PFSK-1 (cell line): ENCODE measurements around the gene ERICH6B.

Experiments used
- FOXP2 ChIP-seq: optimal IDR thresholded peaks from 2 replicates; pipeline ENCODE3; 2011; ENCODE audit warnings: borderline replicate concordance, control low read depth, inconsistent platforms; ENCODE audit not compliant: insufficient read depth; ENCODE audit errors: extremely low read length, extremely low read depth
- POLR2AphosphoS5 ChIP-seq: IDR thresholded peaks from 2 replicates; pipeline ENCODE4 v1.6.1; 2012; ENCODE audit warnings: low read depth, mild to moderate bottlenecking, control low read depth, low read length, moderate library complexity
- SIN3A ChIP-seq: IDR thresholded peaks from 2 replicates; pipeline ENCODE4 v1.6.1; 2012; ENCODE audit warnings: mild to moderate bottlenecking, low read length, moderate library complexity, borderline replicate concordance; ENCODE audit not compliant: insufficient read depth
- TAF1 ChIP-seq: IDR thresholded peaks from 2 replicates; pipeline ENCODE4 v1.6.1; 2012; ENCODE audit warnings: low read length, control low read depth, borderline replicate concordance; ENCODE audit not compliant: insufficient read depth
- TF ChIP-seq, protein P1 (sequence below), 2 experiments: IDR thresholded peaks; 2 replicates each; pipeline versions ENCODE4 v1.6.1 to v1.8.0; 2011 to 2012; ENCODE audit warnings: low read depth in 2 of 2, low read length in 2 of 2, control low read depth in 1 of 2, inconsistent platforms in 1 of 2, mild to moderate bottlenecking in 1 of 2, moderate library complexity in 1 of 2; ENCODE audit not compliant: insufficient read depth in 1 of 2

ERICH6B gene

DNA sequence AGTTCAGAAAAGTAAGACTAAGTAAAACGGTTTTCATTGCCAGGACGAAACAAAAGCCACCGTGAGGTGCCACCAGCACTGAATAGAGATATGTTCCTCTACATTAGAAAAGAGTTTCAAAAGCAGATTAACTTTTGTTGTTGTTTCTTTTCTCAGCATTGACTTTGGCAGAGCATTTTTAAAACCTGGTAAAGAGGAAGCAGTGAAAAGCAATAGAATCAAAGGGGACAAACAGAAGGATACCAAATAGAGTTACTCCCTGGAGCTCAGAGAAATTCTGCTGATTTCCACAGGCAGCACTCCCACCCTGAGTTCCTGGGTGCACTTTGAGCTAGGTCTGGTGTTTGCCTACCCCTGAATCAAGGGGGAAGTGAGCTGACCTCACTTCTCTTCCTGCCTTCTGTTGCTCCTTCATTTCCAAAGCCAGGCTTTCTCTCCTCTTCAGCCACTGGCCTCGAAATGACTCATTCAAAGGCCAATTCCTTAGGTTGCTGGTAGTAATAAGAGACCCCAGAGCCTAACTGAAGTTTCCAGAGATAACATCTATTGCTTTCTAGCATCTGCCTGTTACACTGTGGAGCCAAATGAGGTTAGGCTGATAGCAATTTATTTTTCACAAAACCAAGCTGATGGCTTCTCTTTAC is 11.3 kb upstream of the ERICH6B start:
- TF ChIP-seq TAF1 (no peak), POLR2AphosphoS5 (no peak), FOXP2 (no peak), SIN3A (no peak)
- TF ChIP-seq, protein P1, sequence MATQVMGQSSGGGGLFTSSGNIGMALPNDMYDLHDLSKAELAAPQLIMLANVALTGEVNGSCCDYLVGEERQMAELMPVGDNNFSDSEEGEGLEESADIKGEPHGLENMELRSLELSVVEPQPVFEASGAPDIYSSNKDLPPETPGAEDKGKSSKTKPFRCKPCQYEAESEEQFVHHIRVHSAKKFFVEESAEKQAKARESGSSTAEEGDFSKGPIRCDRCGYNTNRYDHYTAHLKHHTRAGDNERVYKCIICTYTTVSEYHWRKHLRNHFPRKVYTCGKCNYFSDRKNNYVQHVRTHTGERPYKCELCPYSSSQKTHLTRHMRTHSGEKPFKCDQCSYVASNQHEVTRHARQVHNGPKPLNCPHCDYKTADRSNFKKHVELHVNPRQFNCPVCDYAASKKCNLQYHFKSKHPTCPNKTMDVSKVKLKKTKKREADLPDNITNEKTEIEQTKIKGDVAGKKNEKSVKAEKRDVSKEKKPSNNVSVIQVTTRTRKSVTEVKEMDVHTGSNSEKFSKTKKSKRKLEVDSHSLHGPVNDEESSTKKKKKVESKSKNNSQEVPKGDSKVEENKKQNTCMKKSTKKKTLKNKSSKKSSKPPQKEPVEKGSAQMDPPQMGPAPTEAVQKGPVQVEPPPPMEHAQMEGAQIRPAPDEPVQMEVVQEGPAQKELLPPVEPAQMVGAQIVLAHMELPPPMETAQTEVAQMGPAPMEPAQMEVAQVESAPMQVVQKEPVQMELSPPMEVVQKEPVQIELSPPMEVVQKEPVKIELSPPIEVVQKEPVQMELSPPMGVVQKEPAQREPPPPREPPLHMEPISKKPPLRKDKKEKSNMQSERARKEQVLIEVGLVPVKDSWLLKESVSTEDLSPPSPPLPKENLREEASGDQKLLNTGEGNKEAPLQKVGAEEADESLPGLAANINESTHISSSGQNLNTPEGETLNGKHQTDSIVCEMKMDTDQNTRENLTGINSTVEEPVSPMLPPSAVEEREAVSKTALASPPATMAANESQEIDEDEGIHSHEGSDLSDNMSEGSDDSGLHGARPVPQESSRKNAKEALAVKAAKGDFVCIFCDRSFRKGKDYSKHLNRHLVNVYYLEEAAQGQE (IDR thresholded peaks at IDR 0.05; ENCODE audit: insufficient read depth in 1 of 2, low read depth in 2 of 2, low read length in 2 of 2) = no peak

DNA sequence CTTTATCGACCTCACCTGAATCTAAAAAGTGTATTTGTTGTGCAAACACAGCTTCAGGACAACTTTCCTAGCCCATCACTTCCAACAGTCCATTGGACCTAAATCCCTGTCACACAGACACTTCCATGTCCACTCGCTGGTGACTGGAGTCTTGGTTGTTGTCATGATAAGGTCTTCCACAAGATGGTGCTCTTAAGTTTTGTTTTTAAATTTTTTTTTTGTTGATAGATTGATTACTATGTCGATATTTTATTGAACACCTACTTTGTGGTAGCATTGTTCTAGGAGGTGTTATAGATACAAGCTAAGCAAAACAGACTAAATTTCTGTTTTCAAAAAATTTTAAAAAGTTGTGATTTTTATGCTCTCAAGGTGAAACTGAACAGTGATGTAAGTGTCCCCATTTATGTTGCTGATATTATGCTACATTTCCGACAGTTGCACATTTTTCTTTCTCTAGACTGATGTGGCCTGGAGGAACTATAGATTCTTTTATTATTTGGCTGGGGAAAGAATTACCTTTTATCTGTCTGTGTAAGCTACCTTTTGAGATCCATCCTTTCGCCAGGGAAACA is 8.1 kb upstream of the ERICH6B start:
- TF ChIP-seq TAF1 (no peak), SIN3A (no peak), POLR2AphosphoS5 (no peak), FOXP2 (no peak)
- TF ChIP-seq, protein P1 (IDR thresholded peaks at IDR 0.05; ENCODE audit: insufficient read depth in 1 of 2, low read depth in 2 of 2, low read length in 2 of 2) = no peak

DNA sequence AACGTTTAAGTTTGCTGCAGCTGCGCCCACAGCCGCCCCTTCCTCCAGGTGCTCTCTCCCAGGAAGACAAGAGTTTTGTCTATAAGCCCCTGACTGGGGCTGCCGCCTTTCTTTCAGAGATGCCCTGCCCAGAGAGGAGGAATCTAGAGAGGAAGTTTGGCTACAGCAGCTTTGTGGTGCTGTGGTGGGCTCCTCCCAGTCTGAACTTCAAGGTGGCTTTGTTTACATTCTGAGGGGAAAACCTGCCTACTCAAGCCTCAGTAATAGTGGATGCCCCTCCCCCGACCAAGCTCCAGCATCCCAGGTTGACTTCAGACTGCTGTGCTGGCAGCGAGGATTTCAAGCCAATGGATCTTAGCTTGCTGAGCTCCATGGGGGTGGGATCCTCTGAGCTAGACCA is 6.4 kb upstream of the ERICH6B start:
- TF ChIP-seq, protein P1 (IDR thresholded peaks at IDR 0.05; ENCODE audit: insufficient read depth in 1 of 2, low read depth in 2 of 2, low read length in 2 of 2) = no peak
- no peak for TF ChIP-seq FOXP2
- TF ChIP-seq TAF1 = no peak
- no peak for TF ChIP-seq POLR2AphosphoS5
- no peak for TF ChIP-seq SIN3A

DNA sequence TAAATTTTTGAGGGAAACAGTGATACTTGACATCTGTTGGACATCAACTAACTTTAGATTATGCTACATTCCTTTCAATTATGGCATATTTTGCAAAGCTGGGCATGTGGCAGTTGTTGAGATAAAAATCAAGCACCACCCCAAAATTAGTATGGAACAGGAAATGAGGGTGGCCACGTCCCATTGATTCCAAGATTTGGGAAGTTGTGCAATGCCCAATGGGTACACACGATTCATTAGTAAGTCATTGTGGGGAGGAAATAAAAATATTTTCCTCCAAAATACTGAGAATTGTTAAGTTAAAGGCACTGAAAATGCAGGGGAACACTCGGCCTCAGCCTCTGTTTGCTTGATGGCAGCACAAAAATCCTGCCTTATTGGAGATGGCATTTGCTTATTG is 7.6 kb downstream of the ERICH6B start:
- TF ChIP-seq, protein P1 (IDR thresholded peaks at IDR 0.05; ENCODE audit: insufficient read depth in 1 of 2, low read depth in 2 of 2, low read length in 2 of 2) = no peak
- TF ChIP-seq POLR2AphosphoS5 = no peak
- TF ChIP-seq SIN3A = no peak
- TF ChIP-seq TAF1 = no peak
- no peak for TF ChIP-seq FOXP2

DNA sequence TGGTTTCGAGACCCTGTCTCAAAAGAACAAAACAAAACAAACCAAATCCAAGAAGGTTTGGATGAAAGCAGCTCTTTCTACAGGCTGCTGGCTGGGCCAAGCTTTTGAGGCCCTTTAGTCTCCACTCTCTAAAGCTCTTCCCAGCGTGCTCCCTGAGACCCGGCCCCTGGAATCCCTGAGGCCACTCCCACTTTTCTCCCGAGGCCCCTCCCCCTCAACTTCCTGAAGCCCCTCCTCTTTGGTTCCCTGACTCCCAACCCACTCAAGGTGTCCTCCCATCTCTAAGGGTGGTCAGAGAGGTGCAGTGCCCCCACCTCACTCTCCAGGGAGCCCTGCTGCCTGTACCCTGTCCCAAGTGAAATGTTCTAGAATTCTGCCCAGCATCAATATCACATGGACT is 10.6 kb downstream of the ERICH6B start:
- TF ChIP-seq, protein P1 (IDR thresholded peaks at IDR 0.05; ENCODE audit: insufficient read depth in 1 of 2, low read depth in 2 of 2, low read length in 2 of 2) = no peak
- TF ChIP-seq POLR2AphosphoS5 (no peak), FOXP2 (no peak), SIN3A (no peak), TAF1 (no peak)
